SU-DHL-6 (cell line): ENCODE data around the gene FLG2.
"Not testable (repeated sequence)": the region's sequence is repeated elsewhere in the genome, so short reads cannot be mapped to it uniquely, and the experiment has no call there.

Source experiments
- EZH2phosphoT487 ChIP-seq: fragments of 200-600 bp; sonication (generic), shearing (Covaris generic); conservative IDR thresholded peaks from 2 replicates; pipeline ENCODE4 v1.6.1; 2018; ENCODE audit warnings: mild to moderate bottlenecking, antibody characterized with exemption, low read length, moderate library complexity, mixed read lengths
- TF ChIP-seq, protein P1 (sequence below): fragments of 200-600 bp; sonication (generic); IDR thresholded peaks from one replicate; pipeline ENCODE4 v1.5.1; 2017; ENCODE audit warnings: antibody characterized with exemption, mild to moderate bottlenecking, low read length, moderate library complexity; ENCODE audit not compliant: insufficient read depth, poor library complexity, severe bottlenecking

DNA sequence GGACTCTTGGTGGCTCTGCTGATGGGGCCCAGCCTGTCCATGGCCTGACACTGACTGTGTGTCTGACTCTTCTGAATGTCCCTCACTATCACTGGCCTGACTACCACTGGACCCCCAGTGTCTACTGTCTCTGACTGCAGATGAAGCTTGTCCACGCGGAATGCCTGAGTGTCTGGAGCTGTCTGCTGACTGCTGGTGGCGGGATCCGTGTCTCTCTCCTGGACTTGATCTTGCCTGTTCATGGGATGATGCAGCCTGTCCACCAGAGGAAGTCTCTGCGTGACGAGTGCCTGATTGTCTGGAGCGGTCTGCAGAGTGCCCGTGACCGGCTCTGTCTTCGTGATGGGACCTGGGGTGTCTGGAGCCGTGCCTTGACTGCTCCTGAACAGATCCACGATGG is 55.0 kb downstream of the FLG2 start:
- TF ChIP-seq, protein P1, sequence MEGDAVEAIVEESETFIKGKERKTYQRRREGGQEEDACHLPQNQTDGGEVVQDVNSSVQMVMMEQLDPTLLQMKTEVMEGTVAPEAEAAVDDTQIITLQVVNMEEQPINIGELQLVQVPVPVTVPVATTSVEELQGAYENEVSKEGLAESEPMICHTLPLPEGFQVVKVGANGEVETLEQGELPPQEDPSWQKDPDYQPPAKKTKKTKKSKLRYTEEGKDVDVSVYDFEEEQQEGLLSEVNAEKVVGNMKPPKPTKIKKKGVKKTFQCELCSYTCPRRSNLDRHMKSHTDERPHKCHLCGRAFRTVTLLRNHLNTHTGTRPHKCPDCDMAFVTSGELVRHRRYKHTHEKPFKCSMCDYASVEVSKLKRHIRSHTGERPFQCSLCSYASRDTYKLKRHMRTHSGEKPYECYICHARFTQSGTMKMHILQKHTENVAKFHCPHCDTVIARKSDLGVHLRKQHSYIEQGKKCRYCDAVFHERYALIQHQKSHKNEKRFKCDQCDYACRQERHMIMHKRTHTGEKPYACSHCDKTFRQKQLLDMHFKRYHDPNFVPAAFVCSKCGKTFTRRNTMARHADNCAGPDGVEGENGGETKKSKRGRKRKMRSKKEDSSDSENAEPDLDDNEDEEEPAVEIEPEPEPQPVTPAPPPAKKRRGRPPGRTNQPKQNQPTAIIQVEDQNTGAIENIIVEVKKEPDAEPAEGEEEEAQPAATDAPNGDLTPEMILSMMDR = not testable (repeated sequence)
- TF ChIP-seq EZH2phosphoT487 = not testable (repeated sequence)
